ENCODE measurements around the gene PTCH1.

PTCH1 gene

DNA sequence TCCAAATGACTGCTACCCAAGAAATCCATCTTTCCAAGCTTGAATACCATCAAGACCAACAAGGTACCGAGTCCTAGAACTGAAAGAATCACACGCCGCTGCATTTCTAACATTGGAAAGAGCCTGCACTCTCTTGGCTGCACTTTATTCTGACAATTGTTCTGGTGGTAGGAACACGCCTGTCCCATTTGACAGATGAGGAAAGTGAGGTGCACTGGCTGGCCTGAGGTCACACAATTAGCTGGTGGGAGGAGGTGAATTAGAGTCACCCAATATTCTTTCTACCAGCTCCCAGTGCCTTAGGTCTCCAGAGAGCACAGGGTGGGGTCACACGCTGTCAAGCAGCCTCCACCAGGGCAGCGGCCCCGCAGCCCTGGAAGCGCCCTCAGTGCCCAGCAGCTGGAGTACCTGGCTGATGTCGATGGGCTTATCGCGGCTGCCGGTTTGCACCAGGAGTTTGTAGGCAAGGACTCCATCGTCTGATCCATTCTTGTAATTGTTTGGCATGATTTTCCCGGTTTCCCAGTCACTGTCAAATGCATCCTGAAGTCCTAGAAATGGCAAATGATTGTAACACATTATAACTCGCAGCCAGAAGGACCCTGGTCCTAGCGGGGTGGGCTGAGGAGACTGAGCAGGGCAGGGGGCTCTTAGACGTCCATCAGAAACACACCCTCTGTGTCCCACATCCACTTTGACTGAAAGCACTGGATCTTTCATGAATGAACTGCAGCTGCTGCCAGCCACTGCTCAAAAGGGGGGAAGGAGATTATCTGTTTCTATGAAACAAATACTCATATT is 55.1 kb downstream of the PTCH1 start:
- no peak overlapping the region for H3K27ac ChIP-seq
- H3K36me3 ChIP-seq = no peaks in the 10 kb centered on the region
- H3K4me1 ChIP-seq (ENCODE audit: control insufficient read depth in 1 of 2, insufficient read depth in 1 of 2, low read depth in 1 of 2, low read length in 1 of 2) = no peaks in the 10 kb centered on the region
- H3K9me3 ChIP-seq = no peaks in the 10 kb centered on the region
- peaks cover 86% of the 10 kb centered on the region for H3K27me3 ChIP-seq
- no peak overlapping the region for H3K4me3 ChIP-seq (ENCODE audit: low read depth in 1 of 2, low read length in 1 of 2)
- TF ChIP-seq CTCF (IDR thresholded peaks at IDR 0.05) = no peak

DNA sequence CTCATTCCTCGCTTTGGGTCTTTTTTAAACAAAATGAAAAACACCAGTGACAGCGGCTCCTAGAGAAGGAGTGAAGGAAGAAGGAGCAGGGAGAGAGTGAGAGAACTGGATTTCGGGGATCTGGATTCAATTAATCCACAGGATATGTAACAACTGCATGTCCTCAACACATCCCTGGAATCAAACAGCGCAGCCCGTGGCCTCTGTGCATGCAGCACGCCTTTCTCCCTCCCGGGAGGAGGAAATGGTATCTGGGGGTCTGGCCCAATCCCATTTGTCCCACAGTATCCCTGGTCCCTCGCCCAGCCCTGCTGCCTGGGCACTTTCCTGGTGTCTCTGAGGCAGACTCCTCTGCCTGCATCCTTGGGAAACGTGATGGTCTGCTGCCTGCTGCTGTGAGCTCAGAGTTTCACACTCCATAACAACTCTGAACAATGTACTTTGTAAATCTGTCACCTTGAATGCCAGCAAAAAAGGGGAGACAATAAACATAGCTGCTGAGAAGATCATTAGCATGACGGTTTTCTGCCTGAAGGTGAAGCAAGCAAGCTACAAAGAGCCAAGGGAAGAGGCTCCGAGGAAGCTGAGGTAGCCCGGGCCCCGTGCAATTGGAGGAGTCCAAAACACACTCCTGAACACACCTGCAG is 56.1 kb downstream of the PTCH1 start:
- Histone ChIP-seq H3K36me3 (no peaks in the 10 kb centered on the region), H3K9me3 (no peaks in the 10 kb centered on the region), H3K4me1 (ENCODE audit: control insufficient read depth in 1 of 2, insufficient read depth in 1 of 2, low read depth in 1 of 2, low read length in 1 of 2) (no peaks in the 10 kb centered on the region), H3K27ac (no peak overlapping the region), H3K27me3 (peaks cover 87% of the 10 kb centered on the region), H3K4me3 (ENCODE audit: low read depth in 1 of 2, low read length in 1 of 2) (no peak overlapping the region)
- TF ChIP-seq CTCF (IDR thresholded peaks at IDR 0.05) = no peak

GRCh38 chr9:95459851-95460517 is 56.8 kb downstream of the PTCH1 start:
- Histone ChIP-seq H3K36me3 (no peaks in the 10 kb centered on the region), H3K4me3 (ENCODE audit: low read depth in 1 of 2, low read length in 1 of 2) (no peak overlapping the region)
- TF ChIP-seq CTCF (IDR thresholded peaks at IDR 0.05) = no peak

GRCh38 chr9:95459178-95459577 is 57.6 kb downstream of the PTCH1 start:
- no peak overlapping the region for H3K4me3 ChIP-seq (ENCODE audit: low read depth in 1 of 2, low read length in 1 of 2)
- H3K27ac ChIP-seq = no peak overlapping the region
- no peaks in the 10 kb centered on the region for H3K4me1 ChIP-seq (ENCODE audit: control insufficient read depth in 1 of 2, insufficient read depth in 1 of 2, low read depth in 1 of 2, low read length in 1 of 2)
- no peaks in the 10 kb centered on the region for H3K36me3 ChIP-seq
- TF ChIP-seq CTCF (IDR thresholded peaks at IDR 0.05) = no peak
- no peaks in the 10 kb centered on the region for H3K9me3 ChIP-seq
- peaks cover 73% of the 10 kb centered on the region for H3K27me3 ChIP-seq

More at GRCh38 chr9:95459851-95460517, 56.8 kb downstream of the PTCH1 start:
- Histone ChIP-seq H3K27me3 (peaks cover 81% of the 10 kb centered on the region), H3K27ac (no peak overlapping the region), H3K4me1 (ENCODE audit: control insufficient read depth in 1 of 2, insufficient read depth in 1 of 2, low read depth in 1 of 2, low read length in 1 of 2) (no peaks in the 10 kb centered on the region), H3K9me3 (no peaks in the 10 kb centered on the region)

DNA sequence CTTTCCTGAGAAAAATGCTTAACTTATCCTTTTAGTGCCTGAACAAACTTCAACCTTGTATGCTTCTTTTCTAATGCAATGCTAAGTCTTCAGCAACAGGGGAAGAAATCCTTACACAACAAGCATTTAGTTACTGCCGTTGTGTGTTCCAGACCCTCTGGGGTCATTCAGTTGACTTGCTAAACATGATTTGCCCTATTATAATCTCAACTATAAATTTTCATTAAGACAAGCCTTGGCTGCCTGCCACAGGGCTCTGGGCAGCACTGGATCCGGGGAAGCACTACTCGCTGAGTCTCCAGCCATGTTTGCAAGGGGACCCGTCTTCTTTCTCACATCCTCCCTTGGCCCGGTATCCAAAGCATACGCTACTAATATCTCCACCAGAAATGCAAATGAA is 58.1 kb downstream of the PTCH1 start:
- no peaks in the 10 kb centered on the region for H3K4me1 ChIP-seq (ENCODE audit: control insufficient read depth in 1 of 2, insufficient read depth in 1 of 2, low read depth in 1 of 2, low read length in 1 of 2)
- no peaks in the 10 kb centered on the region for H3K36me3 ChIP-seq
- no peak overlapping the region for H3K4me3 ChIP-seq (ENCODE audit: low read depth in 1 of 2, low read length in 1 of 2)
- TF ChIP-seq CTCF (IDR thresholded peaks at IDR 0.05) = no peak
- H3K27me3 ChIP-seq = peaks cover 67% of the 10 kb centered on the region
- H3K27ac ChIP-seq = no peak overlapping the region
- H3K9me3 ChIP-seq = no peaks in the 10 kb centered on the region

Data from neutrophil (primary cell).